ENCODE measurements around the gene WASL. TPM values are rescaled to one million over a fixed set of nuclear protein-coding genes. Genes with fewer than 3 reads are reported as not detected.

Gene WASL
- total RNA-seq, 1 experiment from 2014 or later: 34.4 TPM

DNA sequence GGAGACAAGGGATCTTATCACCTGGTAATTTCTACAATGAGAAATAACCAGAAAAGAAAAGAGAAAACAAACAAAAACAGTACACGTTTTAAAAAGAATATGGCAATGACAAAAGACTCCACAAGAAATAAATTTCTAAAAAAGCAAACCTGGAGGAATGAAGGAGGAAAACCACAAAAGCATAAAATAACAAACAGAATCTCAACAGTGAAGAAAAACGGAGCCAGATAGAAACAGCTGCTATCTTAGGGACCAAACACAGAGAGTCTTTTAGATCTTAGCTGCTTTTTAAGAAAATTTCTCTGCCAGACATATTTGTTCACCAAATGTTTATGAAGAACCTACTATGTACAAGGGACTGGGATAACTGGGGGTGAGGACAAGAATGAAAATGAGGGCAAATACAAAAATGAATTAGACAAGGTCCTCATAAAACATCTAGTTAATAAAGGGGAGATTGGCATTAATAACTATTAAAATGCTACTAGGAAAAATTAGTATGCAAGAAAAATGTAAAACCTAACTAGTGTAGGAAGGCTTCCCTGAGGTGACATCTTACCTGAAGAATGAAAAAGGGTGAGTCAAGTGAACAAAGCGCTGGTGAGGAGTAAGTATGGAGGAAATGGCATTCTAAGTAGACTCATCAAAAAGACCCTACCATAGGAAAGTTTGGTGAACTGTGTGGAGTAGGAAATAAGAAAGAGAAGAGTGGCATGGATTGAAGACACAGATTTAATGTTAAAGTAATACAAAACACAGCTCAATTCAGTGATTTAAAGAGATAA lies 34.3 kb downstream of the WASL start (continued):
- TF ChIP-seq, protein P1, sequence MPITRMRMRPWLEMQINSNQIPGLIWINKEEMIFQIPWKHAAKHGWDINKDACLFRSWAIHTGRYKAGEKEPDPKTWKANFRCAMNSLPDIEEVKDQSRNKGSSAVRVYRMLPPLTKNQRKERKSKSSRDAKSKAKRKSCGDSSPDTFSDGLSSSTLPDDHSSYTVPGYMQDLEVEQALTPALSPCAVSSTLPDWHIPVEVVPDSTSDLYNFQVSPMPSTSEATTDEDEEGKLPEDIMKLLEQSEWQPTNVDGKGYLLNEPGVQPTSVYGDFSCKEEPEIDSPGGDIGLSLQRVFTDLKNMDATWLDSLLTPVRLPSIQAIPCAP (CRISPR knock-in tag; IDR thresholded peaks at IDR 0.05): no peak
- TF ChIP-seq CREM (CRISPR knock-in tag; IDR thresholded peaks at IDR 0.05): no peak
- TF ChIP-seq, protein P2, sequence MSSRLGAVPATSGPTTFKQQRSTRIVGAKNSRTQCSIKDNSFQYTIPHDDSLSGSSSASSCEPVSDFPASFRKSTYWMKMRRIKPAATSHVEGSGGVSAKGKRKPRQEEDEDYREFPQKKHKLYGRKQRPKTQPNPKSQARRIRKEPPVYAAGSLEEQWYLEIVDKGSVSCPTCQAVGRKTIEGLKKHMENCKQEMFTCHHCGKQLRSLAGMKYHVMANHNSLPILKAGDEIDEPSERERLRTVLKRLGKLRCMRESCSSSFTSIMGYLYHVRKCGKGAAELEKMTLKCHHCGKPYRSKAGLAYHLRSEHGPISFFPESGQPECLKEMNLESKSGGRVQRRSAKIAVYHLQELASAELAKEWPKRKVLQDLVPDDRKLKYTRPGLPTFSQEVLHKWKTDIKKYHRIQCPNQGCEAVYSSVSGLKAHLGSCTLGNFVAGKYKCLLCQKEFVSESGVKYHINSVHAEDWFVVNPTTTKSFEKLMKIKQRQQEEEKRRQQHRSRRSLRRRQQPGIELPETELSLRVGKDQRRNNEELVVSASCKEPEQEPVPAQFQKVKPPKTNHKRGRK (CRISPR knock-in tag; IDR thresholded peaks at IDR 0.05; ENCODE audit: borderline replicate concordance): no peak

DNA sequence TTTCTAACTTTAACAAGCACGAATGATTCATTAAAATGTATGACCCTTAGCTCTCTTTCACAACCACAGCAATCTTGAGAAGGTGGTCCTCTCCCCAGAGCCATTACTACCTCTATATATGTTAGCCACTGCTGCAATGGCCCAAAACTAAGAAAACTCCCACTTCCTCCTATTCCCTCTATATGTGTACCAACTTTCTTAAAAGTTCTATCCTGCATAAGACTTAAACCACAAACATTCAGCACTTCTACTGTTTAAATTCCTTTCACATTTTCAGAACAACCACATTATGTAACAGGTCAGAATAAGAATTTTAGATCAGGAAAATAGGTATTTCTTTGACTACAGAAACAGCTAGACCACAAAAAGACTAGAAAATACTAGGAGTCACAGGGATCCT lies 36.2 kb downstream of the WASL start:
- TF ChIP-seq, protein P3, sequence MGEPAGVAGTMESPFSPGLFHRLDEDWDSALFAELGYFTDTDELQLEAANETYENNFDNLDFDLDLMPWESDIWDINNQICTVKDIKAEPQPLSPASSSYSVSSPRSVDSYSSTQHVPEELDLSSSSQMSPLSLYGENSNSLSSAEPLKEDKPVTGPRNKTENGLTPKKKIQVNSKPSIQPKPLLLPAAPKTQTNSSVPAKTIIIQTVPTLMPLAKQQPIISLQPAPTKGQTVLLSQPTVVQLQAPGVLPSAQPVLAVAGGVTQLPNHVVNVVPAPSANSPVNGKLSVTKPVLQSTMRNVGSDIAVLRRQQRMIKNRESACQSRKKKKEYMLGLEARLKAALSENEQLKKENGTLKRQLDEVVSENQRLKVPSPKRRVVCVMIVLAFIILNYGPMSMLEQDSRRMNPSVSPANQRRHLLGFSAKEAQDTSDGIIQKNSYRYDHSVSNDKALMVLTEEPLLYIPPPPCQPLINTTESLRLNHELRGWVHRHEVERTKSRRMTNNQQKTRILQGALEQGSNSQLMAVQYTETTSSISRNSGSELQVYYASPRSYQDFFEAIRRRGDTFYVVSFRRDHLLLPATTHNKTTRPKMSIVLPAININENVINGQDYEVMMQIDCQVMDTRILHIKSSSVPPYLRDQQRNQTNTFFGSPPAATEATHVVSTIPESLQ (CRISPR knock-in tag; IDR thresholded peaks at IDR 0.05): no peak
- TF ChIP-seq ETV6 (CRISPR knock-in tag; IDR thresholded peaks at IDR 0.05): no peak
- TF ChIP-seq, protein P4, sequence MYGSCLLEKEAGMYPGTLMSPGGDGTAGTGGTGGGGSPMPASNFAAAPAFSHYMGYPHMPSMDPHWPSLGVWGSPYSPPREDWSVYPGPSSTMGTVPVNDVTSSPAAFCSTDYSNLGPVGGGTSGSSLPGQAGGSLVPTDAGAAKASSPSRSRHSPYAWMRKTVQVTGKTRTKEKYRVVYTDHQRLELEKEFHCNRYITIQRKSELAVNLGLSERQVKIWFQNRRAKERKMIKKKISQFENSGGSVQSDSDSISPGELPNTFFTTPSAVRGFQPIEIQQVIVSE (CRISPR knock-in tag; IDR thresholded peaks at IDR 0.05; ENCODE audit: borderline replicate concordance): no peak
- TF ChIP-seq NR1H2 (CRISPR knock-in tag; IDR thresholded peaks at IDR 0.05): no peak
- TF ChIP-seq, protein P5, sequence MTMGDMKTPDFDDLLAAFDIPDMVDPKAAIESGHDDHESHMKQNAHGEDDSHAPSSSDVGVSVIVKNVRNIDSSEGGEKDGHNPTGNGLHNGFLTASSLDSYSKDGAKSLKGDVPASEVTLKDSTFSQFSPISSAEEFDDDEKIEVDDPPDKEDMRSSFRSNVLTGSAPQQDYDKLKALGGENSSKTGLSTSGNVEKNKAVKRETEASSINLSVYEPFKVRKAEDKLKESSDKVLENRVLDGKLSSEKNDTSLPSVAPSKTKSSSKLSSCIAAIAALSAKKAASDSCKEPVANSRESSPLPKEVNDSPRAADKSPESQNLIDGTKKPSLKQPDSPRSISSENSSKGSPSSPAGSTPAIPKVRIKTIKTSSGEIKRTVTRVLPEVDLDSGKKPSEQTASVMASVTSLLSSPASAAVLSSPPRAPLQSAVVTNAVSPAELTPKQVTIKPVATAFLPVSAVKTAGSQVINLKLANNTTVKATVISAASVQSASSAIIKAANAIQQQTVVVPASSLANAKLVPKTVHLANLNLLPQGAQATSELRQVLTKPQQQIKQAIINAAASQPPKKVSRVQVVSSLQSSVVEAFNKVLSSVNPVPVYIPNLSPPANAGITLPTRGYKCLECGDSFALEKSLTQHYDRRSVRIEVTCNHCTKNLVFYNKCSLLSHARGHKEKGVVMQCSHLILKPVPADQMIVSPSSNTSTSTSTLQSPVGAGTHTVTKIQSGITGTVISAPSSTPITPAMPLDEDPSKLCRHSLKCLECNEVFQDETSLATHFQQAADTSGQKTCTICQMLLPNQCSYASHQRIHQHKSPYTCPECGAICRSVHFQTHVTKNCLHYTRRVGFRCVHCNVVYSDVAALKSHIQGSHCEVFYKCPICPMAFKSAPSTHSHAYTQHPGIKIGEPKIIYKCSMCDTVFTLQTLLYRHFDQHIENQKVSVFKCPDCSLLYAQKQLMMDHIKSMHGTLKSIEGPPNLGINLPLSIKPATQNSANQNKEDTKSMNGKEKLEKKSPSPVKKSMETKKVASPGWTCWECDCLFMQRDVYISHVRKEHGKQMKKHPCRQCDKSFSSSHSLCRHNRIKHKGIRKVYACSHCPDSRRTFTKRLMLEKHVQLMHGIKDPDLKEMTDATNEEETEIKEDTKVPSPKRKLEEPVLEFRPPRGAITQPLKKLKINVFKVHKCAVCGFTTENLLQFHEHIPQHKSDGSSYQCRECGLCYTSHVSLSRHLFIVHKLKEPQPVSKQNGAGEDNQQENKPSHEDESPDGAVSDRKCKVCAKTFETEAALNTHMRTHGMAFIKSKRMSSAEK (CRISPR knock-in tag; IDR thresholded peaks at IDR 0.05; ENCODE audit: borderline replicate concordance): no peak
- no peak for TF ChIP-seq ZNF121 (CRISPR knock-in tag; IDR thresholded peaks at IDR 0.05)
- DNase-seq (ENCODE audit: low spot score): no peak
- peaks cover 36% of the 10 kb centered on the region for H3K4me1 Mint-ChIP-seq
- no peak for ATAC-seq
- H3K4me3 Mint-ChIP-seq: no peak overlapping the region
- 0 out of 2 replicates have a peak overlapping the region, but pooled peaks have one; percentile 6 for H3K27ac Mint-ChIP-seq
- no peaks in the 10 kb centered on the region for H3K27me3 Mint-ChIP-seq (ENCODE audit: low read depth)
- CTCF ChIA-PET: interaction anchor here (1.2 to 1.4 kb wide), 2 partner anchors 11 to 37 kb away, joined by 3 to 10 read pairs; no protein-coding TSS in a partner anchor
- POLR2A ChIA-PET: no interaction called here
- H3K9me3 Mint-ChIP-seq: no peaks in the 10 kb centered on the region
- peaks cover 11% of the 10 kb centered on the region for H3K36me3 Mint-ChIP-seq

DNA sequence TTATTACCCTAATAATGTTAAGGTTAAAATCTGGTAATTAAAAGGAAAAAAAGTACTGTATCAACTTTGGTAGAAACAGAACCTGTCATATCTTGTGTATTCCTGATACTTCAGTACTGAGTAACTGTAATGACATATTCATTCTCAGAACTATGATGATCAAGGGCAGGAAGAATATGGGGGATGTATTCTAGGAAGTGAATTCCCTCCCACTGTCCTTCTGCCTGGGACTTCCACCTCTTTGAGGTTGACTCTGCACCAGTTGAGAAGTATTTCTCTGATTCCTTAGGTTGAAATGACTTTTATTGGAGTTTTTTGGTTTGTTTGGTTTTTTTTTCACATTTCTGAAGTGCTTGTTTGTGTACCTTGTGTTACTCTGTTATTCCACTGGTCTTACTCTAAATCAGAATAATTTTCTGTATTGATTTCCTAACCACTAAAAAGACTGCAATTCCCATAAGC lies 36.9 kb downstream of the WASL start:
- H3K27ac Mint-ChIP-seq: peak overlapping the region; percentile 12; the same call in 1 of the 2 replicates
- H3K4me1 Mint-ChIP-seq: peaks cover 28% of the 10 kb centered on the region
- POLR2A ChIA-PET: no interaction called here
- no peaks in the 10 kb centered on the region for H3K9me3 Mint-ChIP-seq
- H3K4me3 Mint-ChIP-seq: no peak overlapping the region
- no peak for ATAC-seq
- peaks cover 12% of the 10 kb centered on the region for H3K36me3 Mint-ChIP-seq
- CTCF ChIA-PET: interaction anchor here (1.4 kb wide), 1 partner anchor 10 kb away, joined by 10 read pairs; no protein-coding TSS in a partner anchor
- no peak for DNase-seq (ENCODE audit: low spot score)
- no peaks in the 10 kb centered on the region for H3K27me3 Mint-ChIP-seq (ENCODE audit: low read depth)
- TF ChIP-seq, protein P6, sequence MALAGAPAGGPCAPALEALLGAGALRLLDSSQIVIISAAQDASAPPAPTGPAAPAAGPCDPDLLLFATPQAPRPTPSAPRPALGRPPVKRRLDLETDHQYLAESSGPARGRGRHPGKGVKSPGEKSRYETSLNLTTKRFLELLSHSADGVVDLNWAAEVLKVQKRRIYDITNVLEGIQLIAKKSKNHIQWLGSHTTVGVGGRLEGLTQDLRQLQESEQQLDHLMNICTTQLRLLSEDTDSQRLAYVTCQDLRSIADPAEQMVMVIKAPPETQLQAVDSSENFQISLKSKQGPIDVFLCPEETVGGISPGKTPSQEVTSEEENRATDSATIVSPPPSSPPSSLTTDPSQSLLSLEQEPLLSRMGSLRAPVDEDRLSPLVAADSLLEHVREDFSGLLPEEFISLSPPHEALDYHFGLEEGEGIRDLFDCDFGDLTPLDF (CRISPR knock-in tag; IDR thresholded peaks at IDR 0.05): no peak
